HG03066 (cell line): ENCODE measurements around the gene PLIN4.

ENCODE experiments used
- ATAC-seq: cut with Tn5 transposase; IDR thresholded peaks from one replicate; pipeline ENCODE4 v1.9.1; 2021; ENCODE audit warnings: low read depth; ENCODE audit not compliant: unreplicated experiment

The PLIN4 gene

GRCh38 chr19:4464815-4465581, 53.3 kb downstream of the PLIN4 start:
- no peak for ATAC-seq

- peak; percentile 69 for ATAC-seq
Observed at GRCh38 chr19:4457654-4458395, 60.5 kb downstream of the PLIN4 start, which contains the start of gene UBXN6. UBXN6 (minus strand) TSS chr19:4457794; CDS start chr19:4457697, 97 bp downstream.

- ATAC-seq: peak; percentile 11
Observed at GRCh38 chr19:4456843-4457653, 61.2 kb downstream of the PLIN4 start.

- ATAC-seq: no peak
Observed at GRCh38 chr19:4456476-4456842, 61.8 kb downstream of the PLIN4 start.

GRCh38 chr19:4455719-4456475, 62.4 kb downstream of the PLIN4 start:
- ATAC-seq: no peak

- no peak for ATAC-seq
Observed at GRCh38 chr19:4454747-4455718, 63.3 kb downstream of the PLIN4 start.

GRCh38 chr19:4453232-4454179, 64.8 kb downstream of the PLIN4 start:
- ATAC-seq: no peak

GRCh38 chr19:4452230-4452990, 65.9 kb downstream of the PLIN4 start:
- ATAC-seq: no peak
